Fibroblast of lung (primary cell): ENCODE data around the gene TNFRSF1A.

Experiments
- CTCF ChIP-seq, 2 donors: IDR thresholded peaks in 1 of 2; conservative IDR thresholded peaks in 1 of 2; 1 replicate in 1 of 2; 2 replicates in 1 of 2; pipeline ENCODE4 v1.5.1; 2011 to 2012; ENCODE audit warnings: low read length in 2 of 2, control low read depth in 1 of 2, inconsistent platforms in 1 of 2, low read depth in 1 of 2, mild to moderate bottlenecking in 1 of 2
- EZH2 ChIP-seq: IDR thresholded peaks from 2 replicates; pipeline ENCODE4 v1.5.1; 2012; ENCODE audit warnings: low read length, control low read depth, mild to moderate bottlenecking; ENCODE audit errors: missing control alignments

- TF ChIP-seq EZH2 (no peak), CTCF (conservative IDR thresholded peaks at IDR 0.05 in 1 of 2, IDR thresholded peaks at IDR 0.05 in 1 of 2; ENCODE audit: low read depth in 1 of 2, low read length in 2 of 2) (no peak)
Observed at GRCh38 chr12:6288235-6288634, 53.6 kb downstream of the TNFRSF1A start.
